VCaP (cell line): Measurements from ENCODE around the gene ELF1.
"Not testable (repeated sequence)": the region's sequence is repeated elsewhere in the genome, so short reads cannot be mapped to it uniquely, and the experiment has no call there.

Source experiments
- H3K27ac ChIP-seq: fragments of 450-650 bp; 2 replicates; pipeline ENCODE4 v1.5.1; 2017
- TF ChIP-seq, protein P1 (sequence below): fragments of 450-650 bp; conservative IDR thresholded peaks from 2 replicates; pipeline ENCODE4 v1.5.1; 2017; ENCODE audit warnings: mild to moderate bottlenecking, moderate library complexity

ELF1 gene

DNA sequence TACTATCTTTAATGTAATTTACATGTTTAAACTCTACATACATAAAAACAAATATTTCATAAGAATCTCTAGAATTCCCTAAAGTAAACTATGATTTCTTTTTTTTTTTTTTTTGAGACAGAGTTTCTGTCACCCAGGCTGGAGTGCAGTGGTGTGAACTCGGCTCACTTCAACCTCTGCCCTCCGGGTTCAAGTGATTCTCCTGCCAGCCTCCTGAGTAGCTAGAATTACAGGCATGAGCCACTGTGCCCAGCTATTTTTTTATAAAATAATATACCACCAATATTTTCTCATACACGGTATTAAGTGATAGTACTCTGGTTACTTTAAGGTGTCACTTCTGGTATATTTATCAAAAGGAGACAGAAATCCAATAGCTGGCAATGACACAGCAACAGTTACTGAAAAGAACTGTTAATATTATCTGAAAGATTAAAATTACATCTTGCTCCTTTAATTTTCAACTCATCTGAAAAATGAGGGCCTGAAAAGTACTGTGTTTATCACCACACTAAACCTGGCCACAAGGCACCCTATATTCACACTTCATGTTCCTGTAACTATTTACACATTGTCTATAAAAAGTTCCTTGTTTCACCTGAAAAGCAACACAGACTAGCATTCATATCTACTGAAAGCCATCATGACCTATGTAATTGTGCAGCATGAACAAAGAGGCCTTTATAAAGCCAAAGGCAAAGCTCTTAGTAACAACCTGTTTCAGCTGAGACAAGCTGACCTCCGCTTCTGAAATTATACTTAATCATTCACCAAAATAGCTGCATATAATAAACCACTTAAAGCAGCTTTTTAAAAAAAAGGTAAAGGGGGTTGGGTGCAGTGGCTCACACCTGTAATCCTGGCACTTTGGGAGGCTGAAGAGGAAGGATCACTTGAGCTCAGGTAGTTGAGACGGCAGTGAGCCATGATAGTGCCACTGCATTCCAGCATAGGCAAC, 123.6 kb downstream of the ELF1 start:
- H3K27ac ChIP-seq, result peak overlapping the region; percentile 57

DNA sequence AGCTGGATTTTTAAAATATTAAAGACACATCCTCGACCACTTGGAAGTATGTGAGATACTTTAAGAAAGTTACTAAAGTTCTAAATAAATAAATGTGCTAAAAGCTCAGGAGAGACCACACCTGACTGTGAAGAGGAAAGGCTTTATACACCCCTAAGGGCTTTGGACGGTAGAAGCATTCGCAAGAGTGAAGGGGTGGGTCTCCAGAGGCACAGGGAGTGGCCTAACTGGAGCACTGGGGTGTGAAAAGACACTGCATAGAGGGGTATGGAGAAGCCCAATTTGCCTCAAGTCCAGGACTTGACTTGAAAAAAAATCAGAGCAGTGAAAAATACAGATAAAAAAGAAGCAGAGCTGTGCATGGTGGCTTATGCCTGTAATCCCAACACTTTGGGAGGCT, 125.5 kb downstream of the ELF1 start:
- not testable (repeated sequence) for H3K27ac ChIP-seq

More for the DNA sequence above, 123.6 kb downstream of the ELF1 start:
- TF ChIP-seq, protein P1, sequence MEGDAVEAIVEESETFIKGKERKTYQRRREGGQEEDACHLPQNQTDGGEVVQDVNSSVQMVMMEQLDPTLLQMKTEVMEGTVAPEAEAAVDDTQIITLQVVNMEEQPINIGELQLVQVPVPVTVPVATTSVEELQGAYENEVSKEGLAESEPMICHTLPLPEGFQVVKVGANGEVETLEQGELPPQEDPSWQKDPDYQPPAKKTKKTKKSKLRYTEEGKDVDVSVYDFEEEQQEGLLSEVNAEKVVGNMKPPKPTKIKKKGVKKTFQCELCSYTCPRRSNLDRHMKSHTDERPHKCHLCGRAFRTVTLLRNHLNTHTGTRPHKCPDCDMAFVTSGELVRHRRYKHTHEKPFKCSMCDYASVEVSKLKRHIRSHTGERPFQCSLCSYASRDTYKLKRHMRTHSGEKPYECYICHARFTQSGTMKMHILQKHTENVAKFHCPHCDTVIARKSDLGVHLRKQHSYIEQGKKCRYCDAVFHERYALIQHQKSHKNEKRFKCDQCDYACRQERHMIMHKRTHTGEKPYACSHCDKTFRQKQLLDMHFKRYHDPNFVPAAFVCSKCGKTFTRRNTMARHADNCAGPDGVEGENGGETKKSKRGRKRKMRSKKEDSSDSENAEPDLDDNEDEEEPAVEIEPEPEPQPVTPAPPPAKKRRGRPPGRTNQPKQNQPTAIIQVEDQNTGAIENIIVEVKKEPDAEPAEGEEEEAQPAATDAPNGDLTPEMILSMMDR, result no peak

DNA sequence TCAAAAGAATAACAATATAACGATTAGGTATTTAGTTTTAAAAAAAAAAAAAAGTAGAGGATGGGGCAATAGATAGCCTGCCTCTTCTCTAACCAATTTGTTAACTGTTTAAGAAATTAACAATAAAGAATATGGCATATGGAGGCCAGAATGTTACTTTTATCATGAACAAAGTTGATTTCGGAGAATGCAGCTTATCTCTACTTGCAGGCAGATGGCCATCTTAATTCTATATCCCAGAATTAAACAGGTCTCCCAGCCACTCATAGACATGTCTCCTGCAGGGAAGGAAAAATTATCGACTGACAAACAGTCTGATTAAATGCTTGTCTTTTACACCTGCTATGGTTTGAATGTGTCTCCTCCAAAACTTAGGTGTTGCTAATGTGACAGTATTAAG, 133.1 kb downstream of the ELF1 start:
- no peak overlapping the region for H3K27ac ChIP-seq
- TF ChIP-seq, protein P1, result no peak

DNA sequence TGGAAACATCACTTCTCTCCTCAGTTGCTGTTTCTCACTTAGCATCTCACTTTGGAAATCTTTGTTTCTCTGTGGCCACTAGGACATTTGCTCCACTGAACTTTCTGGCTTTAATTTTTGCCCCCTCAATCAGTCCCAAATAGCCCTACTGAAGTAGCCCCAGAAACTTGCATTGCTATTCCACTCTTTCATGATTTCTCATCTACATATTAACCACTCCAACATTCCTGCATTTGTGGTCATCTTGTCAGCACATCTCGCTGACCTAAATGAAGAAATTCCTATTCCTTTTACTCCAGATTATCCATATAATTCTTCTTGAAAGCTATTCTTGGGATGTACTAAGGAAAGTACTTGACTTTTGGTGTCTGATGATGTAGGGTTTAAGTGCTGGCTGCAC, 134.9 kb downstream of the ELF1 start:
- not testable (repeated sequence) for H3K27ac ChIP-seq
